ENCODE measurements around the gene TMEFF2.
"Not testable (repeated sequence)": the region's sequence is repeated elsewhere in the genome, so short reads cannot be mapped to it uniquely, and the experiment has no call there.

TMEFF2 gene

DNA sequence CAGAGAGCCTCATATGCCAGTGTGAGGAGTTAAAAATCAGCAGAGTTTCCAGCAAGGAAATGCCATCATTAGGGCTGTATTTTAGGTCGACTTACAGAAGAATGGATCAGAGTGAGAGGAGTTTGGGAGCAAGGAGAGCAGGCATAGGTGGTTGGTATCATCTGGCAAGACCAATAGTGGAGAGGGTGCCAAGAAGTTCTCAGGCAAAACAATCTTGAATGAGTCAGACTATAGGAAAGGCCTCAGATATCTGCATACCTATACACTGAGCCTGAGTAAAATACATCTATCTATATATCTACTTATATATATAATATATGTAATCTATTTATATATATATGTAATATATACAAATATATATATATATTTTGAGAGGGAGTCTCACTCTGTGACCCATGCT, 57.3 kb downstream of the TMEFF2 start:
- H3K27ac Mint-ChIP-seq = no peak overlapping the region
- no peak overlapping the region for H3K4me3 Mint-ChIP-seq
- H3K9me3 Mint-ChIP-seq = no peaks in the 10 kb centered on the region
- no peaks in the 10 kb centered on the region for H3K27me3 Mint-ChIP-seq (ENCODE audit: low read depth)
- no peaks in the 10 kb centered on the region for H3K36me3 Mint-ChIP-seq (ENCODE audit: low read depth)
- H3K4me1 Mint-ChIP-seq = no peaks in the 10 kb centered on the region
- no peak for TF ChIP-seq CTCF (IDR thresholded peaks at IDR 0.05; ENCODE audit: unreplicated experiment in 3 of 3)

DNA sequence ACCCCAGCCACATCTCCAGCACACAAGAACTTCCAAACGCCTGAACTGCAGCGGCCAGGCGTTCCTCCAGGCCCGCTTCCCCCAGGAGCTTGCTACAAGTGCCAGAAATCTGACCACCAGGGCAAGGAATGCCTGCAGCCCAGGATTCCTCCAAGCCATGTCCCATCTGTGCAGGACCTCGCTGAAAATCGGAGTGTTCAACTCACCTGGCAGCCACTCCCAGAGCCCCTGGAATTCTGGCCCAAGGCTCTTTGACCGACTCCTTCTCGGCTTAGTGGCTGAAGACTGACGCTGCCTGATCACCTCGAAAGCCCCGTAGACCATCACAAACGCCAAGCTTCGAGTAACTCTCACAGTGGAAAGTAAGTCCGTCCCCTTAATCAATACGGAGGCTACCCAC, 62.1 kb downstream of the TMEFF2 start:
- not testable (repeated sequence) for H3K27ac Mint-ChIP-seq; H3K36me3 Mint-ChIP-seq (ENCODE audit: low read depth); H3K4me3 Mint-ChIP-seq; H3K4me1 Mint-ChIP-seq; H3K27me3 Mint-ChIP-seq (ENCODE audit: low read depth); H3K9me3 Mint-ChIP-seq

DNA sequence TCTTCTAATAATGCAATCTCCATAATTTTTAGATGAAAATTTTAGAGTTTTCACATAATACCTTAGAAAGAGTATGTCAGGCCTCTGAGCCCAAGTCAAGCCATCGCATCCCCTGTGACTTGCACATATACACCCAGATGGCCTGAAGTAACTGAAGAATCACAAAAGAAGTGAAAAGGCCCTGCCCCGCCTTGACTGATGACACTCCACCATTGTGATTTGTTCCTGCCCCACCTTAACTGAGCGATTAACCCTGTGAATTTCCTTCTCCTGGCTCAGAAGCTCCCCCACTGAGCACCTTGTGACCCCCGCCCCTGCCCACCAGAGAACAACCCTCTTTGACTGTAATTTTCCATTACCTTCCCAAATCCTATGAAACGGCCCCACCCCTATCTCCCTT, 64.4 kb downstream of the TMEFF2 start:
- H3K27ac Mint-ChIP-seq; H3K4me1 Mint-ChIP-seq; H3K27me3 Mint-ChIP-seq (ENCODE audit: low read depth); H3K4me3 Mint-ChIP-seq; H3K36me3 Mint-ChIP-seq (ENCODE audit: low read depth); H3K9me3 Mint-ChIP-seq: not testable (repeated sequence)

DNA sequence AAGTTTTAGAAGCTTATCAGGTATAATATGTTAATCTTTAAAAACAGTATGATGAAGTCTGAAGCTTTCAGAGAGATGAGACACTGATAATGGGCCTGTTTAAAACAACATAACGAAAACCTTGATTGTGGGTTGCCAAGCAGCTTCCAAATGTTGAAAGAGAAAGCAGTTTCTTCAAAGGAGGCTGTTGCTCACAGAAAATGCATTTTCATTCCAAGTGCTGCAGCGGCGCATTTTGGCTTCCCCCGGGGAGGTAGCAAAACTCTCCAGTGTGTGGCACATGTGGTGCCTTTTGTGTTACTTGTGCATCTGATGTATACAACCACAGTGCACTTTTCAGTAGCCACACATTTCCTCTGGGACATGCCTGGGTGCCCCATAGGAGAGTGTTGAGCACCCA, 66.1 kb downstream of the TMEFF2 start:
- H3K4me1 Mint-ChIP-seq = peaks cover 7% of the 10 kb centered on the region
- H3K27me3 Mint-ChIP-seq (ENCODE audit: low read depth) = peaks cover 4% of the 10 kb centered on the region
- no peak overlapping the region for H3K27ac Mint-ChIP-seq
- no peak overlapping the region for H3K4me3 Mint-ChIP-seq
- H3K36me3 Mint-ChIP-seq (ENCODE audit: low read depth) = no peaks in the 10 kb centered on the region
- TF ChIP-seq CTCF (IDR thresholded peaks at IDR 0.05; ENCODE audit: unreplicated experiment in 3 of 3) = no peak
- no peaks in the 10 kb centered on the region for H3K9me3 Mint-ChIP-seq

DNA sequence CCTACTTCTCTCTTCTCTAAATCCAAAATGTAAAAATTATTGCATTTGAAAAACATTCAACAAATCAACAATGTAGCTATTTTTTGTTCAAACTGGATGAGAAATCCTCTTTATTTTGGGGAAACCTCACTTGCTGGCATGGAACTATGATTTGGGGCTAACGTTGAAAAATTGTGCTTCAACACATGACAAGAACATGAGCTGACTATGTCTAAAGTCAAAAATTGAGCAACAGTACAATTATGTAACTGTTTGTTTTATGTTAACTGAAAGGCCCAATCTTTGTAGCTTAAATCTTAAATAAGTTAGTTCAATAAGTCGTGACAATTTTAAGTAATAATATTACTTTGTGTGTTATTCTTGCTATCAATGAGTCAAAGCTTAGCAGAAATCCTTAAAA, 67.3 kb downstream of the TMEFF2 start:
- Mint-ChIP-seq H3K27ac (no peak overlapping the region), H3K27me3 (ENCODE audit: low read depth) (peaks cover 4% of the 10 kb centered on the region), H3K4me3 (no peak overlapping the region), H3K4me1 (peaks cover 8% of the 10 kb centered on the region), H3K36me3 (ENCODE audit: low read depth) (no peaks in the 10 kb centered on the region), H3K9me3 (no peaks in the 10 kb centered on the region)
- no peak for TF ChIP-seq CTCF (IDR thresholded peaks at IDR 0.05; ENCODE audit: unreplicated experiment in 3 of 3)

DNA sequence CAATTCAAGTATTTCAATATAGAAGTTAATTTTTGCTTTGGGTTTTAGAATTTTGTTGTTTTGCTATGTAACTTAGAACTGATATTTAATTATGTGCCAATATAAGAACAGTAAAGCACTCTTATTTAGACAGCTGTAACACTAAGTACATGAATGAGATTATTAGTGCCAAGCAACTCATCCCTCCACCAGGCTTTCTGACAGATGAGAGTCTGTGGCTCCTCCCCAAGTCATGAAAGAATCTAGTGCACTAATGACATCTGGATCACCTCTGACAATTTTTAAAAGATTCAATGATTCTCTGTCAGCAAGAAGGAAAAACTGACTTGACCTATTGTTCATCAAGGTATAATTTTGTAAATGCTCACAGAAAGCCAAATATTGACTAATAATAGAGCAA, 67.8 kb downstream of the TMEFF2 start:
- Mint-ChIP-seq H3K4me3 (no peak overlapping the region), H3K4me1 (peaks cover 8% of the 10 kb centered on the region), H3K27me3 (ENCODE audit: low read depth) (peaks cover 4% of the 10 kb centered on the region), H3K9me3 (no peaks in the 10 kb centered on the region), H3K36me3 (ENCODE audit: low read depth) (no peaks in the 10 kb centered on the region), H3K27ac (no peak overlapping the region)
- TF ChIP-seq CTCF (IDR thresholded peaks at IDR 0.05; ENCODE audit: unreplicated experiment in 3 of 3) = no peak

DNA sequence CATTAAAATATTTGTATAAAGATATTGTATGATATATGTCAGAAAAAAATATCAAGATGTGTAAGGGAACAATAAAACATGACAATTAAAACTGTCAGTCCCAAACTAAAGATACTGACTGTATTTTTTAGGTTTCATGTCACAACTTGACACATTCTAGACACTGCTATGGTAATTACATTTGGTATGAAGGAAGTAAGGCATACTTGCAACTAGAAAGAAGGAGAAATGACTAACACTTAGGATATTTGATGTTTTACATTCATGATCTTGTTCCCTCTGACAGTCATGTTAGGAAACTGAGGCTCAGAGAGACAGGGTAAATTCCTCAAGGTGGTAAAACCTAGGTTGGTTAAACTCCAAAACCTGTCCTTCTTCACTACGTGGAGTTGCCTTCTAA, 68.3 kb downstream of the TMEFF2 start:
- Mint-ChIP-seq H3K4me3 (no peak overlapping the region), H3K4me1 (peaks cover 8% of the 10 kb centered on the region), H3K27ac (no peak overlapping the region), H3K36me3 (ENCODE audit: low read depth) (no peaks in the 10 kb centered on the region), H3K9me3 (no peaks in the 10 kb centered on the region), H3K27me3 (ENCODE audit: low read depth) (peaks cover 4% of the 10 kb centered on the region)
- TF ChIP-seq CTCF (IDR thresholded peaks at IDR 0.05; ENCODE audit: unreplicated experiment in 3 of 3) = no peak
